HG03354 (cell line): ENCODE results near the gene ANKMY2.

Source experiments
- ATAC-seq: cut with Tn5 transposase; IDR thresholded peaks from one replicate; pipeline ENCODE4 v1.9.1; 2021; ENCODE audit warnings: mild to moderate bottlenecking; ENCODE audit not compliant: unreplicated experiment, poor library complexity, severe bottlenecking

ANKMY2 gene

DNA sequence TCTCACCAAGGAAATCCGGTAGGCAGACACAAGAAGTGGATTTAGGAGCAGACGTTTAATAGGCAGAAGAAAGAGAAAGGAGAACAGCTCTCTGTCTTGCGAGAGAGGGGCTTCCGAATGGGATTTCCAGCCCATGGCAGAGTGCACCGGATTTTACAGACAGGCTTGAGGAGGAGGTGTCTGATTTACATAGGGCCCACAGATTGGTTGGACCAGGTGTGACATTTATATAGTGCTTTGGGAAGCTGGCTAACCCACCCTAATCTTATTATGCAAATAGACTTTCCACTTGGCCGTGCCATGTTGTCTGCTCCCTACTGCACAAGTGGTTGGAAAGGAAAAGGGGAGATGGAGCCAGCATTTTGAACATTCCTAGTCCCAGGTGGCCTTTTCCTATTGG lies 57.8 kb downstream of the ANKMY2 start:
- no peak for ATAC-seq

- ATAC-seq = no peak
Observed at GRCh38 chr7:16587129-16587528, 58.4 kb downstream of the ANKMY2 start.

DNA sequence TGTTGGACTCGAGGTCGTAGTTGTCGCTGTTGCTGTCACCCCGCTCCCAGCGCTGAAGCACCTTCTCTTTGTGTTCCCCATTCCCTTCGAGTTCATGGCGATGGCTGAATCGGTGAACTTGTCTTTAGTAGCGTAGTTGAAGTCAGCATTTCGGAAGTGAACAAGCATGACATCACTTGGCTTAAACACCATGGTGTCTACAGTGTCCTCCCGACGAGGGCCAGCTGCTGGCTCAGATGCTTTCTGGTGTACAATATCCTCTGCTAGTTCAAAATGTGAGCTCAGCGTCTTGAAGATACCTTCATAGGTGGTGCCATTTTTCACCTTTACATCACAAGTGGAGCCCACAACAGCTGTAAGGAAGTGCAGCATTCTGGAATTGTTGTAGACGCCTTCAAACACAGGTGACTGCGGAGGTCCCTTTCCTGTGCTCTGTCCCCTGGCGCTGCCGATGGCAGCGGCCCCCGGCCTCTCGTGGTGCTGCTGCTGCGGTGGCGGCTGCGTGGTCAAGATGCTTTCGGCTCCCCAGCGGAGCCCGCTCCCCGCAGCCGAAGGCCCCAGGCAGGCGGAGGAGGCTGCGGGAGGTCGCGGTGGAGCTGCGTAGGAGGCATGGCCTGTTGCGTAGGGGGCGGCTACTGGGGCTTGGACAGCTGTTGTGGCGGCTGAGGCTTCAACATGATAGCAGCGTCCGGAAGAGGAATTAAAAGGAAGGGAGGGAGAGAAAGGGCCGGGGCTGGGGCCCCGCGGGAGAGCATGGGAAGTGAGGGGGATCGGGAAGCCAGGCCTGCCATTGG lies 59.3 kb downstream of the ANKMY2 start:
- ATAC-seq = no peak

DNA sequence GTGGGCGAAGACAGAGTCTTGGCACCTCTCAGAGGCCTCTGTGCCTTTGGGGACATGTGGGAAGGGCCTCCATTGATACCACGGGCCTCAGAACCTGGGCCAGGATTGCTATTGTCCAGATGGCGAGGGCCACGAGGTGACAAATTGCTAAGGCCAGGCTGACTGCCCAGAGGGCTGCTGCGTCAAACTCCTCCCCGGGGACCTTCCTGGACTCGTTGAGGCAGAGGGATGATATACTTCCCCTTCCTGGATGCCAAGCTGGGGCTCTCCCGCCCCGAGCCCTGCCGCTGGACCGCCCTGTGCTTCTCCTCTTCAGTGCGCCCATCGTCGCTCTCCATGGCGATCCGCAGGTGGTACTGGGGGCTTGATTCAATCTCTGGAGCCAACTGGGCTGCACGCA lies 60.0 kb downstream of the ANKMY2 start:
- no peak for ATAC-seq

- no peak for ATAC-seq
Observed at GRCh38 chr7:16583834-16584233, 61.7 kb downstream of the ANKMY2 start.

DNA sequence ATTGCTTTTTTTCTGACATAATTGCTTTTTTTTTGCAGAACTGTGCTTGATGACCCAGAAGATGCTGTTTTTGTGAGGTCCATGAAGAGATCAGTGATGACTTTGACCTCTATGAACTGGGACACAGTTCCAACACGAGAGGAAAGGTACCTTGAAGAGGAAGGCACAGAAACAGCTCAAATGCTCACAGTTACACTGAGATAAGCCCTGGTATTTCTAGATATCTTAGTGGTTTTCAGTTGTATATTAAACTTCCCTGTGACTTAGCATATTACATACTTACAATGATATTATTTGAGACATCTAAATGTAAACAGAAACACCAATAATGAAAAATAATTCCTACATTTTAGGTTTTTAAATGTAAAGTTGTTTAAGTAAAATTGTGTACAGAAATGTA lies 64.3 kb downstream of the ANKMY2 start:
- no peak for ATAC-seq

DNA sequence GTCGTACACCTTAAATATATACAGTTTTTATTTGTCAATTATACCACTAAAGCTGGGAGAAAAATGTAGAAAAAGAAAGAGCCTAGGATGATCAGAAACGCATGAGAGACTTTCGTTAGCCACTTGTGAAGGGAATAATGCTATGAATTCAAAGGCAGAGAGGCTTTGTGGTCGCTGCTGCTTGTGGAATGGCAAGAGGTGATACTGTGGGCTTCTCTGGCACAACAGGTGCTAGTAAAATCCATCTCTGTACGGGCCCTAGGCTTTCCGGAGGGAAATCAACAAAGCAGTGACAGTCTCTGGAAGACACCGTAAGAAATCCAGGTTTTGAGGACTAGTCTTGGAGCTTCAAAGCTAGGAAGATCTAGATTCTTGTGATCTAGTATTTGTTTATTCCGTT lies 66.3 kb downstream of the ANKMY2 start:
- no peak for ATAC-seq

DNA sequence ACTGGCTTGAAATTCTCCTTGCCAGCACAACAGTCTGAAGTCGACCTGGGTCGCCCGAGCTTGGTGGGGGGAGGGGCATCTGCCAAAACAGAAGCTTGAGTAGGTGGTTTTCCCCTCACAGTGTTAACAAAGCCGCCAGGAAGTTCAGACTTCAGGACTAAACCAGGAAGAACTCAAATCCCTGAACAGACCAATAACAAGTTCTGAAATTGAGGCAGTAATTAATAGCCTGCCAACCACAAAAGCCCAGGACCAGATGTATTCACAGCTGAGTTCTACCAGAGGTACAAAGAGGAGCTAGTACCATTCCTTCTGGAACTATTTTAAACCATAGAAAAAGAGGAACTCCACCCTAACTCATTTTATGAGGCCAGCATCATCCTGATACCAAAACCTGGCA lies 73.6 kb downstream of the ANKMY2 start:
- no peak for ATAC-seq

DNA sequence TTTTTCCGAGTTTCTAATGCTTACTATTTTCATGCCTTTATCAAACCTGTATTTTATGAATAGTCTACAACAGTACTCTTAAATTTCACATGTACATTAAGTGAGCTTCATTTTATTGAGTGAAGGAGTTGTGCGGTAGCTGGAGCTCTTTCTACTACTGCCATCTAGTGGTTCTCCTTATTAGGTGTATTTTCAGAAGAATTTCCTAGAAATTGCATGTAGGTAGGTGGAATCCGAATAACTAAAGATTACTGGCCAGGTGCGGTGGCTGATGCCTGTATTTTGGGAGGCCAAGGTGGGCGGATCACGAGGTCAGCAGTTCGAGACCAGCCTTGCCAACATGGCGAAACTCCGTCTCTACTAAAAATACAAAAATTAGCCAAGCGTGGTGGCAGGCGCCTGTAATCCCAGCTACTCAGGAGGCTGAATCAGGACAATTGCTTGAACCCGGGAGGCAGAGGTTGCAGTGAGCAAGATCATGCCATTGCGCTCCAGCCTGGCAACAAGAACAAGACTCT lies 80.6 kb downstream of the ANKMY2 start:
- ATAC-seq = peak; percentile 60

GRCh38 chr7:16564023-16564380 lies 81.6 kb downstream of the ANKMY2 start:
- ATAC-seq = peak; percentile 59

DNA sequence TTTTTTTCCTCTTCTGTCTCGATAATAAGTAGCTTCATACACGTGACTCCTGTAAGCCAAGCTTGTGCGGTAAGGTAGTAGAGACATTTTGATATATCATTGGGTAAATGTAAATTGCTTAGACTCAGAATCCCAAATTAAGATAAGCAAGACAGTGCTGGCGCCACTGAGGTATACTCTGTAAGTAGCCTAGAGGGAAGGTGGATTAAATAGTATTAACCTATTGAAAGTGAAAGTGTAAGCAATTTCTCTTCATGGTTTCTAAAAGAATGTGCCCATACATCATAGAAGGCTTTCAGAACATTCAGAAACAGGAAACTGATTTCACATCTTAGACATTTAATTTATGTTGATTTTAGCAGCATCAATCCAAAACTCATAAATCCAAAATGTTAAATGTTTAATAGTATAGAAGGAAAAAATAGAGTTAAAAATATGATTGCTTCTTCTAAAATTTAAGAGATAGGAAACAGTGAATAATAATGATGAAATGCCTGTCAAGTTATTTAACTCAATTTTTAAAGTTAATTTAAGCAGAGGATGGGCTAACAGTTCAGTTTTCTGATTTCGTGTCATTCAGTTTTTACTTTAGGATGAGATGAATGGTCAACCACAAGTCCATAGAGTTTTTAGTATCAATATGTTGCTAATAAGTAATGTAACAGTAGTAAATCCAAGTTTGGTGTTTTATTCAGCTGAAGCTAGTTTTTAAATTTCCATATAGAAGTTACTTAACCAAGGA lies 82.1 kb downstream of the ANKMY2 start:
- peak; percentile 83 for ATAC-seq

GRCh38 chr7:16562456-16563220 lies 82.9 kb downstream of the ANKMY2 start:
- no peak for ATAC-seq

GRCh38 chr7:16561943-16562342 lies 83.6 kb downstream of the ANKMY2 start:
- ATAC-seq = no peak

- no peak for ATAC-seq
Observed at GRCh38 chr7:16559497-16560179, 85.9 kb downstream of the ANKMY2 start.

DNA sequence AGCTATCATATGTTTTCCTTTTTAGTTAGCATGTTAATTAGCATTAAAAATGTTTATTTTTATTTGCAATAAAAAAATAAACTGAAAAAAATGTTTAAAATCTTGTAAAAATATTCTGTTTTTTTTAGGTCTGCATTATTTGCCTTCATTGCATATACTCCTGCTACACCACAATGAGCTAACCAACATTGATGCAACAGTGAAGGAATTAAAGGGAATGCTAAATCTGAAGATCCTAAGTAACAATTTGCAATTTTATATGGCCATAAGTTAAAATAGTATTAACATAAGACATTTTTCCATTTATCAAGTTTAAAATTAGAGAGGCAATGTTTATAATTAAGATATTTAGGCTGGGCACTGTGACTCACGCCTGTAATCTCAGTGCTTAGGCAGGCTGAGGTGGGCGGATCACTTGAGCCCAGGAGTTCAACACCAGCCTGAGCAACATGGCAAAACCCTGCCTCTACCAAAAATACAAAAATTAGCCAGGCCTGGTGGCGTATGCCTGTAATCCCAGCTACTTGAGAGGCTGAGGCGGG lies 86.7 kb downstream of the ANKMY2 start:
- ATAC-seq = no peak

GRCh38 chr7:16556359-16556758 lies 89.2 kb downstream of the ANKMY2 start:
- no peak for ATAC-seq

- ATAC-seq = no peak
Observed at GRCh38 chr7:16554518-16555236, 90.9 kb downstream of the ANKMY2 start.

DNA sequence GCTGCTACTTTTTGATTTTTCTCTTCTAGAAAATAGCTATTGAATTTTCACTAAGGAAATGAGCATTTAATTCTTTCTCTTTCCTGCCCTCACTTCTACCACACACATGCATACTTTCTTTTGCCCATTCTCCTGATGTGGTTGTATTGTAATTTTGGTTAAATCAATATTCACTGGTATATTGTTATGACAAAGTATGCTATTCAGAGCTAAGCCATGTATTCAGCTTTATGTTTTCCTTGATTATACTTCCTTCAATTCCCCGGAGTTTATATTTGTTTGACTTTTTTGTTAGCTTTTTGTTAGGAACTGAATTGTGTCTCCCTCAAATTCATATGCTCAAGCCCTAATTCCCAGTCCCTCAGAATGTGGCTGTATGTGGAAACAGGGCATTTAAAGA lies 94.9 kb downstream of the ANKMY2 start:
- no peak for ATAC-seq
